ENCODE results near the gene AZIN2. TPM values are rescaled to one million over a fixed set of nuclear protein-coding genes. Genes with fewer than 3 reads are reported as not detected.

Gene AZIN2
- total and polyA plus RNA-seq, 2 donors: 3.1 to 9.6 TPM

DNA sequence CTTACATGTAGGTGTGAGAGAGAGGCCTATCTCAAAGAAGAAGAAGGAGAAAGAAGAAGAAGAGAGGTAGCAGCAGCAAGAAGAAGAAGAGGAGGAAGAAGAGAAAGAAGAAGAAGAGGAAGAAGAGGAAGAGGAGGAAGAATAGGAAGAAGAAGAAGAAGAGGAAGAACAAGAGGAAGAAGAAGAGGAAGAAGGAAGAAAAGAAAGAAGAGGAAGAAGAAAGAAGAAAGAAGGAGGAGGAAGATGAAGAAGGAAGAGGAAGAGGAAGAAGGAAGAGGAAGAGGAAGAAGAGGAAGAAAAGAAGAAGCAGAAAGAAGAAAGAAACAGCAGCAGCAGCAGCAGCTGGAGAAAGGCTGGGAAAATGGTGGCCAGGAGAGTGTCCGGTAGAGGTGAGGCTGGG lies 10.3 kb upstream of the AZIN2 start:
- DNase-seq (ENCODE audit: extremely low spot score): no peak
- no peaks in the 10 kb centered on the region for H3K4me1 ChIP-seq (ENCODE audit: insufficient read depth)
- WGBS: 96% methylated on average over 1 of the region's 1 CpG
- no peak overlapping the region for H3K4me3 ChIP-seq (ENCODE audit: low read depth, low read length)
- H3K27ac ChIP-seq (ENCODE audit: low read depth): no peak overlapping the region
- H3K36me3 ChIP-seq (ENCODE audit: insufficient read depth): no peaks in the 10 kb centered on the region

DNA sequence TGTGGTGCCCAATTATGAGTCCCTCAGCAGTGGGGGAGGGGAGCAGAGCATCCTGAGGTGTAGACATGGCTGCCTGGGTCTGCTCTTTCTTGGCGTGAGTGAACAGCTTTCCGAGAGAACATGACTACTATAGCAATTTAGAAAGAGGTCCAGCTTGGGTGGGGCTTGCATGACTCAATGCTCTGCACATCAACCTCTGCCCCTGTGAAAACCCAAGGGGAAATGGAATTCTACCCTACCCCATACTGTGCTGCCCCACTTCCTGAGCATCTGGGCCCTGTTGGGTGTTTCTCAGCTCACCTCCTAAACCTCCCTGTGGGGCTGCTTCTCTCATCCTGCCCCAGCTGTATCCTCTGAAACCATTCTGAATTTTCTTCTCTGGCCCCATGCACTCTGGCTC lies 8.2 kb upstream of the AZIN2 start:
- 65% methylated on average over 2 of the region's 2 CpGs for WGBS

GRCh38 chr1:33074193-33074945 lies 6.6 kb upstream of the AZIN2 start:
- H3K36me3 ChIP-seq (ENCODE audit: insufficient read depth): no peaks in the 10 kb centered on the region
- WGBS: 69% methylated on average over 4 of the region's 4 CpGs
- no peaks in the 10 kb centered on the region for H3K4me1 ChIP-seq (ENCODE audit: insufficient read depth)
- no peak for DNase-seq (ENCODE audit: extremely low spot score)
- no peak overlapping the region for H3K4me3 ChIP-seq (ENCODE audit: low read depth, low read length)
- H3K27ac ChIP-seq (ENCODE audit: low read depth): no peak overlapping the region

More for the DNA sequence above, 8.2 kb upstream of the AZIN2 start:
- Histone ChIP-seq H3K4me3 (ENCODE audit: low read depth, low read length) (no peak overlapping the region), H3K36me3 (ENCODE audit: insufficient read depth) (no peaks in the 10 kb centered on the region), H3K27ac (ENCODE audit: low read depth) (no peak overlapping the region), H3K4me1 (ENCODE audit: insufficient read depth) (no peaks in the 10 kb centered on the region)
- DNase-seq (ENCODE audit: extremely low spot score): no peak

- H3K4me1 ChIP-seq (ENCODE audit: insufficient read depth): no peaks in the 10 kb centered on the region
- DNase-seq (ENCODE audit: extremely low spot score): no peak
- H3K27ac ChIP-seq (ENCODE audit: low read depth): no peak overlapping the region
- no peak overlapping the region for H3K4me3 ChIP-seq (ENCODE audit: low read depth, low read length)
- no peaks in the 10 kb centered on the region for H3K36me3 ChIP-seq (ENCODE audit: insufficient read depth)
- 46% methylated on average over 1 of the region's 1 CpG for WGBS
Observed at GRCh38 chr1:33078030-33078591, 2.8 kb upstream of the AZIN2 start.

- WGBS: 51% methylated on average over 6 of the region's 6 CpGs
- H3K27ac ChIP-seq (ENCODE audit: low read depth): no peak overlapping the region
- H3K4me3 ChIP-seq (ENCODE audit: low read depth, low read length): peak overlapping the region; percentile 57
- H3K36me3 ChIP-seq (ENCODE audit: insufficient read depth): no peaks in the 10 kb centered on the region
- DNase-seq (ENCODE audit: extremely low spot score): no peak
- no peaks in the 10 kb centered on the region for H3K4me1 ChIP-seq (ENCODE audit: insufficient read depth)
Observed at GRCh38 chr1:33080373-33080772, 580 bp upstream of the AZIN2 start.

- DNase-seq (ENCODE audit: extremely low spot score): no peak
- Histone ChIP-seq H3K36me3 (ENCODE audit: insufficient read depth) (no peaks in the 10 kb centered on the region), H3K27ac (ENCODE audit: low read depth) (no peak overlapping the region), H3K4me3 (ENCODE audit: low read depth, low read length) (peak overlapping the region; percentile 57), H3K4me1 (ENCODE audit: insufficient read depth) (no peaks in the 10 kb centered on the region)
- 5% methylated on average over 35 of the region's 35 CpGs for WGBS
Observed at GRCh38 chr1:33081554-33082305, 777 bp downstream of the AZIN2 start.

DNA sequence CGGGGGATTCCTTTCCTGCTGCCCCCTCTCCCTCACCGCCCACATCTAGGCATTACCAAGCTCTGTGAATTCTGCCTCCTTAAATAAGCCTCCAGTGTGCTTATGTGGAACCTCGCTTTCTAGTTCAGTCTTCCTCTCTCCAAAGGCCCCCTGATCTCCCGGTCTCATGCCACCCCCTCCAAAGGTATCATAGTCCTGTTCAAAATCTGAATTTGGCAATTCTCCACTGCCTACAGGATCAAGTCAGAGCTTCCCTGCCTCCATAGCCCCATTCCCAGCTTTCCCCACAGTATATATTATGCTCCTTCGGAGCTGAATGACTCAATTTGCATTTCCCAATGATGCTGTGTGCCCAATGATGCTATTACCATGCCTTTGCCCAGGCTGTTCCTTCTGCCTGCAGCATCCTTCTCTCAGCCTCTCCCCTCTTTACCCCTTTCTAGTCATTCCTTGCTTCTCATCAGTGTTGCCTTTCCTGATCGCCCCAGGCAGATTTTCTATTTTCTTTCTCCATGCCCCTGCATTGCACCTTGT lies 1.7 kb downstream of the AZIN2 start:
- H3K27ac ChIP-seq (ENCODE audit: low read depth): no peak overlapping the region
- WGBS: 77% methylated on average over 6 of the region's 6 CpGs
- no peaks in the 10 kb centered on the region for H3K4me1 ChIP-seq (ENCODE audit: insufficient read depth)
- no peak overlapping the region for H3K4me3 ChIP-seq (ENCODE audit: low read depth, low read length)
- no peaks in the 10 kb centered on the region for H3K36me3 ChIP-seq (ENCODE audit: insufficient read depth)
- DNase-seq (ENCODE audit: extremely low spot score): no peak

GRCh38 chr1:33085332-33085731 lies 4.4 kb downstream of the AZIN2 start:
- no peaks in the 10 kb centered on the region for H3K4me1 ChIP-seq (ENCODE audit: insufficient read depth)
- no peak overlapping the region for H3K4me3 ChIP-seq (ENCODE audit: low read depth, low read length)
- no peak overlapping the region for H3K27ac ChIP-seq (ENCODE audit: low read depth)
- WGBS: 86% methylated on average over 4 of the region's 4 CpGs
- H3K36me3 ChIP-seq (ENCODE audit: insufficient read depth): no peaks in the 10 kb centered on the region
- DNase-seq (ENCODE audit: extremely low spot score): no peak

DNA sequence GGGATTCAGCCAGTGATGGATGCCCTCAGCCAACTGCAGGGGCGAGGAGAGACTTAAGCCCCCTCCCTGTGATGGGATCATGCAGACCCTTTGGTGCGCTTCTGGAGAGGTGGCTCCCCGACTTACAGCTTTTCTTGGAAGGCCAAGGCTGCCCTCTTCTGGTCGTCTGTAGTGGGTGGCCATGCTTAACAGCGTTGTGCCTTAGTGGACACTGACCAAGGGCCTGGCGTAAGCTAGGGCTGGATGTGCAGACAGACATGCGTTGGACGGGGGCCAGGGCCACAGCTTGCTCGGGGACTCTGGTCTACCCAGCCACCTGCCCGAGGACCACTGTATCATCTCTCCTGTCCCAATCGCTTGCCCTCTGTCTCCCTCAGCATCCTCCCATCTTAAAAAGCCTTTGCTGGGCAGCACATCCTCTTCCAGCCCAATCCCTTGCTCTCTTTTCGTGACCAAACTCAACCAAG lies 5.5 kb downstream of the AZIN2 start:
- 33% methylated on average over 12 of the region's 12 CpGs for WGBS
- H3K4me3 ChIP-seq (ENCODE audit: low read depth, low read length): no peak overlapping the region
- no peaks in the 10 kb centered on the region for H3K4me1 ChIP-seq (ENCODE audit: insufficient read depth)
- no peaks in the 10 kb centered on the region for H3K36me3 ChIP-seq (ENCODE audit: insufficient read depth)
- H3K27ac ChIP-seq (ENCODE audit: low read depth): no peak overlapping the region
- no peak for DNase-seq (ENCODE audit: extremely low spot score)

GRCh38 chr1:33087677-33088076 lies 6.7 kb downstream of the AZIN2 start:
- H3K4me1 ChIP-seq (ENCODE audit: insufficient read depth): no peaks in the 10 kb centered on the region
- no peak overlapping the region for H3K4me3 ChIP-seq (ENCODE audit: low read depth, low read length)
- no peak overlapping the region for H3K27ac ChIP-seq (ENCODE audit: low read depth)
- WGBS: 72% methylated on average over 6 of the region's 6 CpGs
- H3K36me3 ChIP-seq (ENCODE audit: insufficient read depth): no peaks in the 10 kb centered on the region
- DNase-seq (ENCODE audit: extremely low spot score): no peak

- Histone ChIP-seq H3K4me1 (ENCODE audit: insufficient read depth) (no peaks in the 10 kb centered on the region), H3K27ac (ENCODE audit: low read depth) (no peak overlapping the region), H3K36me3 (ENCODE audit: insufficient read depth) (no peaks in the 10 kb centered on the region), H3K4me3 (ENCODE audit: low read depth, low read length) (no peak overlapping the region)
- DNase-seq (ENCODE audit: extremely low spot score): no peak
- 66% methylated on average over 9 of the region's 9 CpGs for WGBS
Observed at GRCh38 chr1:33088119-33088906, 7.4 kb downstream of the AZIN2 start.

DNA sequence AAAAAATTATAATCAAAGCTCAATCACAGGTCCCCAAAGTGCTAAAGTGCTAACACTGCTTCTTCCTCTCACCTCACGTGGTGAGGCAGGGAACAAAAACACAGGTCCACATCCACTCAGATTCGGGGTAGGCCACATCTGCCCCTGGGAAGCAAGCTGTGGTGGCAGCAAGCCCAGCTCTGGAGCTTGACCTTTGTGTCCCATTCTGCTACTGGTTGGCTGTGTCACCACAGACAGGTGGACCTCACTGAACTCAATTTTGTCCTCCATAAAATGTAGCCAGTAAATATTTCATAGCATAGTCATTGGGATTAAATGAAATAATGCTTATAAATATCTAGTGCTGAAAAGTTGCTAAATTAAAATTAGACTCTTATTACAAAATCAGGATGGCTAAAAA lies 8.5 kb downstream of the AZIN2 start:
- Histone ChIP-seq H3K27ac (ENCODE audit: low read depth) (no peak overlapping the region), H3K4me1 (ENCODE audit: insufficient read depth) (no peaks in the 10 kb centered on the region), H3K4me3 (ENCODE audit: low read depth, low read length) (no peak overlapping the region), H3K36me3 (ENCODE audit: insufficient read depth) (no peaks in the 10 kb centered on the region)
- no peak for DNase-seq (ENCODE audit: extremely low spot score)
- 85% methylated on average over 2 of the region's 2 CpGs for WGBS

DNA sequence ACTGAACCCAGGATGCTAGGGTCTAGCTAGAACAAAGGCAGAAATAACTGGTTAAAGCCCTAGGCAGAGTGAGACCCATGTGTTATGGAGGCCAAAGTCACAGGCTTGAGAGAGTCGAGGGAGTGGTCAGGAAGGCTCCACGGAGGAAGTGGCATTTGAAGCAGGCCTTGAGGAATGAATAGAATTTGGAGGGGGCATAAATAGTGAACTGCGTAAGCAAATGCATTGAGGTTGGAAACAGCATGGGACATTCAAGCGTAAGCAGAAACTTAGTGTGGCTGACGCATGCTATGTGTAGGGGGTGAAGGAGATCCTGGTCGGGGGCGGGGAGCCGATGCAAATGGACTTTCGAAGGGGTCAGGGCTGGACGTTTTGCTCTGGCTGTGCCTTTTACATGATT lies 11.5 kb downstream of the AZIN2 start:
- WGBS: 88% methylated on average over 10 of the region's 10 CpGs
- no peak overlapping the region for H3K27ac ChIP-seq (ENCODE audit: low read depth)
- DNase-seq (ENCODE audit: extremely low spot score): no peak
- H3K4me3 ChIP-seq (ENCODE audit: low read depth, low read length): no peak overlapping the region
- H3K4me1 ChIP-seq (ENCODE audit: insufficient read depth): no peaks in the 10 kb centered on the region
- H3K36me3 ChIP-seq (ENCODE audit: insufficient read depth): no peaks in the 10 kb centered on the region
